ENCODE data around the gene ZNF768.
"Not testable (repeated sequence)": the region's sequence is repeated elsewhere in the genome, so short reads cannot be mapped to it uniquely, and the experiment has no call there.

Gene ZNF768

DNA sequence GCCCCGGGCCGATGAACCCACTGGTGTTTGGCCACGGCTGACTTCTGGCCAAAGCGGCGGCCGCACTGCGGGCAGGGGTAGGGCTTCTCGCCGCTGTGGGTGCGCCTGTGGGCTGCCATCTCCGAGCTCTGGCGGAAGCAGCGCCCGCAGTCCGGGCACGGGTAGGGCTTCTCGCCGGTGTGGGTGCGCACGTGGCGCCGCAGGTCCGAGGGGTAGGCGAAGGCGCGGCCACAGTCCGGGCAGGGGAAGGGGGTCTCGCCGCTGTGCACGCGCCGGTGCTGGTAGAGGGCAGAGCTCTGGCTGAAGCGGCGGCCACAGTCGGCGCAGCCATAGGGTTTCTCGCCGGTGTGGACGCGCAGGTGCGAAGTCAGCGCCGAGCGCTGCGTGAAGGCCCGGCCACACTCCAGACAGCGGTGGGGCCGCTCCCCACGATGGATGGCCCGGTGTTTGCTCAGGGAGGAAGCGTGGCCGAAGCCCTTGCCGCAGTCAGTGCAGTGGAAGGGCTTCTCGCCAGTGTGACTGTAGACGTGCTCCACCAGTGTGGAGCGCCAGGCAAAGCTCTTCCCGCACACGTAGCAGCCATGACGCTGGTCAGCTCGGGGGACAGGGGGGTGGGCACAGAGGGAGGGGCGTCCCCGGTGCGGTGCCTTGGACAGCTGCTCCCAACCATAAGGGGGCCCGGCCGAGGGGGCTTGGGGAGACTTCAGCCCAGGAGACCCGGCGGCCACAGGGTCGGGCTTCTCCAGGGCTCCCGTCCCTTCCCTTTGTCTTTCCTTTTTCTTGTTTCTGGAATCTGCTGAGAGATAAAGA, 29.2 kb upstream of the ZNF768 start:
- DNase-seq (ENCODE audit: low read depth, low spot score), result no peak

DNA sequence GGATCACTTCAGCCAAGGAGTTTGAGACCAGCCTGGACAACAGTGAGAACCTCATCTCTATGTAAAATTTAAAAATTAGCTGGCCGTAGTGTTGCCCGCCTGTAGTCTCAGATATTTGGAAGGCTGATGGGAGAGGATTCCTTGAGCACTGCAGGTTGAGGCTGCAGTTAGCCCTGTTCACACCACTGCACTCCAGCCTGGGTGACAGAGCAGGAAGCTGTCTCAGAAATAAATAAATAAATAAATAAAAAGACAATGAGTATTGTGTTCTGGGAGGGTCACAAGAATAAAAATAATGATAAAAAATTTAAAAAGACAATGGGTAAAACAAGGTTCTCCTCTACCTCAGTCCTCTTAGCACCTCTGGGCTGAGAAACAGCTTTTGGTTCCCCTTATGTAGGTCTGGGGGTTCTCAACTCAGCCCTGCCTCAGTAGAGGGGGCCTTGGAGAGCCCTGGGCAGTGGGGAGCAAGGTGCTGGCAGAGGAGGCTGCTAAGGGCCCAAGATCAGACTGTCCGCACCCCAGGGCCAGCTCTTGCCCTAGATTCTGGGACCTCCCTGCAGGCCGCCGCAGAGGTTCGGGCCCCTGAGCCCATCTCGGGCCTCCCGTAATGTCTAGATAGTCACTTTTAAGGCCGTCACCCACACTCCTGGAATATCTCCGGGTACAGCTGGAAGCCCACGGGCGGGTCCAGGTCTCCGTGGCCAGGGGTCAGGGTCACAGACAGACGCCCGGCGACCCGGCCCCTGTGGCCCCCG, 28.4 kb upstream of the ZNF768 start:
- no peak for DNase-seq (ENCODE audit: low read depth, low spot score)

DNA sequence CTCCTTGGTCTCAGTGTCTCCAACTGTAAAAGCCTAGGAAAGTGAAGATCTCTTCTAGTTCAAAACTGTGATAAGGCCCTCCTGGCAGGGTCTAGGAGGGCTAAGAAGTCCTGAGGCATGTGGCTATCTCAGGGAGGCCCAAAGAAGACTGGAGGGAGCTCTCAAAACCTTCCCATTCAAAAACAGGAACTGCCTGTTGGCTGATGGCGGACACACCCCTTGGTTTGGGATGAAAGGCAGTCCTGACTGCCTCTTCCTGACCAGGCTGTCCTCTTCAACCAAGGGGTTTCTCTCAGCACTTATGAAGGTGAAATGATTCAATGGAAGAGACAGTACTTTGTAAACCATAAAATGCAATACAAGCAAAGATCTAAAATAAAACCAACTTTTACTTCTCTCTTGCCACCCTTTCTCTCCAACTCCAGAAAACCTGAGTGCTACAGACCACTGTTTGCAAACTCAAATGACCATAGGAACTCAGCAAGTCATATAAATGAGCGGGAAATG, 27.1 kb upstream of the ZNF768 start:
- DNase-seq (ENCODE audit: low read depth, low spot score), result no peak

DNA sequence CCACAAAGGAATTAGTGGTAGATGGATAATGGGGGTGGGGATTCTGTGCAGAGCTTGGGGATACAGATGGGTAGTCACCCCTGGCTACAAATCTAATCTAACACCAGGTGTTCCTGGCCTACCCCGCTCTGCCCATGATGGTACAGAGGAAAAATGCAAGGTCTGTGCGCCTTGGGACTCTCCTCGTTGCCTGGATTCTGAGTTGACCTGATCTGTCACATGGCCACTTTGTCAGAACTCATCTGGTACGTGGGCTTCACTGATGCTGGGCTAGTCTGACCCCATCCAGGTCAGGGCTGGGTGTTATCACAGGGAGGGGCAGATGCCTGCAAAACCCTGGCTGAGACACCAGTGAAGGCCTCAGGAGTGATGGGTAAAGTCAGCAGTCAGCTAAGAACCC, 26.6 kb upstream of the ZNF768 start:
- no peak for DNase-seq (ENCODE audit: low read depth, low spot score)

DNA sequence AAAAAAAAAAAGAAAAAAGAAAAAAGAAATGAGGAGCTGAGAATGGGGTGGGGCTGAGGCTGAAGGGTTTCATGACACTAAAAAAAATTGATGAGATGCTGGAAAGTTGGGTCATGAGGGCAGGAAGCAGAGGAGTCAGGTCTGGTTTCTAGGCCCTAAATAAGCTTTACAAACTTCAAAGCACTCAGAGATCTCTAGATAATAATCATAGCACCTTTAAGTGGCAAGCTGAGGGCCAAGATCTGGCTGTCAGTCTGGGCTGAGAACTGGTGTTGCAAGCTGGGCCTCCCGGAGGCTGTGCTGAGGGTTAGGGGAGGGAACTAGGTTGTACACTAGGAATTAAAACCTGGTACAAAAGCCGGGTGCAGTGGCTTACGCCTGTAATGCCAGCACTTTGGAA, 25.4 kb upstream of the ZNF768 start:
- DNase-seq (ENCODE audit: low read depth, low spot score), result peak; percentile 33

DNA sequence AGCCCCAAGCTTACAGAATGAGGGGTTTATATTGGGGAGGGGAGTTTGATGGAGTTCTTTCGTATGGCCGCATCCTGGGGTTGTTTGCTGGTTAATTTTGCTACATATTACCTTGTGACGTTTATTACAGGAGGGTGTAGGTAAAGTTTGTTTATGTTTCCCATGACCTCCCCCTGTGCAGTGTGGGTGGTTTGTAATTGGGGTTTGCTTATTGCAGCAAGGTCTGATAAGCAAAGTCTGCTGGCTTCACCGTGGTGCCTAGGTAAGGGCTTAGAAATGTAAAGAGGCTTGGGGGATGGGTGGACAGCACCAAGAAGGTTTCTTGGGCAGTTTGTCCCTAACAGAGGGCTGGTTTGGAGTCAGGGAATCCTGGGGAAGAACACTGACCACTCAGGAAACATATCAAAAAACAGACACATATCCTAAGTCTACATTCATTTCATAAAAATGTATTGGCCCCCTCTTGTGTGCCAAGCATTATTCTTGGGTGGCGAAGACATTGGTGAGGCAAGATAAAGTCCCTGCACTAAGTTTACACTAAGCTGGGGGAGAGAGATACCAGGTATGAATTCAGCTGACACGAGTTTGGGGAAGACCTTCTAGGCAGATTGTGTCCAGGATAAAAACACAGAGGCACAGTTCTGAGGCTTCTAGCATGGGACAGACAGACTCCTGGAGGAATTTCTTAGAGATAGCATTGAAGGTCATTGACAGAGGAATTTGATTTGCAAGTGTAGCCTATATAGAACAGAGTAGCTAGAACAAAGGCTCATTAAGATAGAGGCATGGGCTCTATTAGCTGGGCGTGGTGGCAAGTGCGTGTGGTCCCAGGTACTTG, 22.3 kb upstream of the ZNF768 start:
- no peak for DNase-seq (ENCODE audit: low read depth, low spot score)

DNA sequence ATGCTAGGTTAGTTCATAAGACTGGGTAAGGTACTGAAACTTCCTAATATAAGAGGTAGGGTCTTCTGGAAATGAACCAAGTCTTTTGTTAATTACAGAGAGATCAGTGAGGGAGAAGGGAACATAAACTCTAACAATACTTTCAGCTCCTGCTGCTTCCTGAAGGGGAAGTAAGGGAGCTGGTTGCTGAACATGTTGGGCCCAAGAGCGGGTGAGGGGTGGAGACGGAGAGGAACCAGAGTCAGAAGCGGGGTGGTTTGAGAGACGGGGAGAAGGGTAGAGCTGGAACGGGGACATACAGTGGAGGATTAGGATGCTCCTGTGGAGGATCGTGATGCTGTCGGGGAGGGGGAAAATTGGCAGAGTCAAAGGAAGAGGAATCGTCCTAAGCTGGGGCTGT, 19.7 kb upstream of the ZNF768 start:
- no peak for DNase-seq (ENCODE audit: low read depth, low spot score)

DNA sequence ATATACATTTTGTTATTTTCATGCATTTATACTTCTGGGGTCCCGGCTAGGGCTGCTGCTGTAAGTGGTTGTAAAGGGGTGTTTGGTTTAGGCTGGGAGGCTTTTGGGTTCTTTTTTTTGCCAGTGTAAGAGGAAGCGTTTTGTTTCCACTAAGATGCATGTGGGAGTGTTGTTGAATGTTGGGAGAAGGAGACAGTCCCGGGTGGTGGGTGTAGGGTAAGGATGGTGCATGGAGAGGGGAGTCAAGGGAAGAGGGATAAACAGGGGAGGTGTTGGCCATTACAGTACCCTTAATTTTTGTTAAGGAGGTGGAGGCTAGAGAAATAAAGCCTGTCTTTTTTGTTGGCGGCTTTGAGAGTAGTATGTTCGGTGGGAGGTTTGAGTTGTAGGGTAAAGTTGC, 16.7 kb upstream of the ZNF768 start:
- no peak for DNase-seq (ENCODE audit: low read depth, low spot score)

DNA sequence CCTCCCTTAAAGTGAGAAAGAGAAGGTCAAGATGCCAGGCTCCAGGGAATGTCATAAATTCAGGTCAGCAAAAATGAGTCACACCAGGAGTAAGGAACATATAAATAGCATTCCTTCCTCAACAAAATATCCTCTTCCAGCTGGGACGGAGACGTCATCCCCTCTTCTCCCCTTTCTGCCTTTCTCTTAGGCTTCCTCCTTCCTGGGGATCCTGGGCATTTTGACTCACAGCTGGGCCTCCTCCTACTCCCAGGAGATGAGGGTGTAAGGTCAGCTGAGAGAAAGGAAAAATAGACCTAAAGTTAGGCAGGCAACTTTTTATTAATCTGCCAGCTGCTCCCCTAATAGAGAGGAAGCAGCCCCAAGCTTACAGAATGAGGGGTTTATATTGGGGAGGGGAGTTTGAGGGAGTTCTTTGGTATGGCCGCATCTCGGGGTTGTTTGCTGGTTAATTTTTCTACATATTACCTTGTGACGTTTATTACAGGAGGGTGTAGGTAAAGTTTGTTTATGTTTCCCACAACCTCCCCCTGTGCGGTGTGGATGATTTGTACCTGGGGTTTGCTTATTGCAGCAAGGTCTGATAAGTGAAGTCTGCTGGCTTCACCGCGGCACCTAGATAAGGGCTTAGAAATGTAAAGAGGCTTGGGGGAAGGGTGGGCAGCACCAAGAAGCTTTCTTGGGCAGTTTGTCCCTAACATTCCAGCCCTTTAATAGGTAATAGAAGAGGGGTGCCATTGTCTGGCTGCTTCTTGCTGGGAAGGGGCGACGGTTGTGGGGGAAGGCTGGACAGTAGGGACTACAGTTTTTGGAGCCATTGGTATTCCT, 15.3 kb upstream of the ZNF768 start:
- DNase-seq (ENCODE audit: low read depth, low spot score), result no peak

DNA sequence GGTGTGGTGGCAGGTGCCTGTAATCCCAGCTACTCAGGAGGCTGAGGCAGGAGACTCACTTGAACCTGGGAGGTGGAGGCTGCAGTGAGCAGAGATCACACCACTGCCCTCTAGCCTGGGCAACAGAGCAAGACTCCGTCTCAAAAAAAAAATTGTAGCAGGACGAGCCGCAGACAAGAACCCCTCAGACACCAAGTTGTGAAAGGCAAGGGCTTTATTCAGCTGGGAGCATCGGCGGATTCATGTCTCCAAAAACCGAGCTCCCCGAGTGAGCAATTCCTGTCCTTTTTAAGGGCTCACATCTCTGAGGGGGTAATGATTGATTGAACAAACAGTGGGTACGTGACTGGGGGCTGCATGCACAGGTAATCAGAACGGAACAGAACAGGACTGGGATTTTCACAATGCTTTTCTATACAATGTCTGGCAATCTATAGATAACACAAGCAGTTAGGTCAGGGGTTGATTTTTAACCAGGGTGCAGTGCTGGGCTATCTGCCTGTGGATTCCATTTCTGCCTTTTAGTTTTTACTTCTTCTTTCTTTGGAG, 14.6 kb upstream of the ZNF768 start:
- DNase-seq (ENCODE audit: low read depth, low spot score), result not testable (repeated sequence)

DNA sequence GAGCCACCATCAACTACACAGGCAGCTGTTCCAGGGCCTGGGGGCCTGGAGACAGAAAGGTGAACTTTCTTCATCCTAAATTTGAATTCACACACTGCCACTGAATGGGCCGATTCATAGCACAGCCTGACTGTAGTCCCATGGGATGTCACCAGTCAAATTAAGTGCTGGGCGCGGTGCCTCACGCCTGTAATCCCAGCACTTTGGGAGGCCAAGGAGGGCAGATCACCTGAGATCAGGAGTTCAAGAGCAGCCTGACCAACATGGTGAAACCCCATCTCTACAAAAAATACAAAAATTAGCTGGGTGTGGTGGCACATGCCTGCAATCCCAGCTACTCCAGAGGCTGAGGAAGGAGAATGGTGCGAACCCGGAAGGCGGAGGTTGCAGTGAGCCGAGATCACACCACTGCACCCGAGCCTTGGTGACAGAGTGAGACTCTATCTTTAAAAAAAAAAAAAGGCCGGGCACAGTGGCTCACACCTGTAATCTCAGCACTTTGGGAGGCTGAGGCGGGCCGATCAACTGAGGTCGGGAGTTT, 13.7 kb upstream of the ZNF768 start:
- DNase-seq (ENCODE audit: low read depth, low spot score), result not testable (repeated sequence)

DNA sequence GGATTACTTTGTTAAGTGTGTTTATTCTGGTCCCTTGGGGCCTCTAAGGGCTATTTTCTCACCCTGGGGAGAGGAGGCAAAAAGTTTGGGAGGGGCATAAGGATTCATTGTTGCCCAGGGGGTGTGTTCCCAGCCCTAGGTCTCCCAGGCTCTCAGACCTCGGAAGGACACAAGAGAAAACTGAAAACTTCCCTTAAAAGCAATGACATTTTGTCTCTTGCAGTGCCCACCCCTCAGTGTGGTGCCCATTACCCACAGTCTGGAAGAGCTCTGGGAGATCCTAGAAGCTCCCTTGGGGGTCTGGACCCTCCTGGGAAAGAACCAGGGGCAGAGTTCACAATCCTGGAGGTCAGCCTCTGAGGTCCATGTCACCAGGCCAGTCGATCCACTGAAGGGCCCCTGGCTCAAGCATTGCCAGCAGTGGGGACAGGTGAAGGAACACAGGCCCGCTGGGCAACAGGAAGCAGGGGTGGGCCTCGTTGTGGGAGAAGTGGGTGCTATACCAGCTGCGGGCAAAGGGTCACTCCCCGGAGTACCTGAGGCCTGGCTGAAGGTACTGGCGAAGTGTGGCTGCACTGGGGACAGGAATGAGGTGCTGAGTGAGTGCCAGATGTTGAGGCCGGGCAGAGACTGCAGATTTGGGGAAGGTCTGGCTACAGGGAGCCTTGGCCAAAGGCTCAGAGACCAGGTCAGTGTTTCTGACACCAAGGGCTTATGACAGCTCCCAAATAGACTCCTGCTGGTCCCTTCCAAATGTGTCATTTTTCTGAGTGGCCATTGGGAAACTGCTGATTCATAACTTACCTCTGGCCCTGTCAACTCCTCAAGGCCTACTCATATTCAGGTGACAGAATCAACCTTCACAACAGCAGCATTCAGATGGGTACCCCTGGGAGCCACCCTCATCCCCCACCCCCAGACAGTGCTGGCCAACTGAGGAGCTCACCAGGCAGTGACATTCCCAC, 12.9 kb upstream of the ZNF768 start:
- DNase-seq (ENCODE audit: low read depth, low spot score), result no peak

DNA sequence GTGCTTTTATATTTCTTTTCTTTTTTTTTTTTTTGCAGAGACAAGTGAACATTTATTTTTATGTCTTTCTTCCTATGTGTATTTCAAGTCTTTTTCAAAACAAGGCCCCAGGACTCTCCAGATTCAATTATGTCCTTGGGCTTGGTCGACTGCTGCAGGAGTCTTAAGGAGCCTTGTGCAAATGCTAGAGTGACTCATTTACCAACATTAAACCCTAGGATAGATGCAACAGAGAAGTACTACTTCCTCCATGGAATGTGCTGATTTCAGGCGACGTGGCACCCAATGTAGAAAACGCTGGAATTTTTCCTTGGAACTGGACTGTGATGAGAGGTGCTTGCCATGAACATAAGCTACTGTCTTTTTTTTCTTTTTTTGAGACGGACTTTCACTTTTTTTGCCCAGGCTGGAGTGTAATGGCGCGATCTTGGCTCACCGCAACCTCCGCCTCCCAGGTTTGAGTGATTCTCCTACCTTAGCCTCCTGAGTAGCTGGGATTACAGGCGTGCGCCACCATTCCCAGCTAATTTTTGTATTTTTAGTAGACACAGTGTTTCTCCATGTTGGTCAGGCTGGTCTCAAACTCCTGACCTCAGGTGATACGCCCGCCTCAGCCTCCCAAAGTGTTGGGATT, 10.1 kb upstream of the ZNF768 start:
- not testable (repeated sequence) for DNase-seq (ENCODE audit: low read depth, low spot score)

DNA sequence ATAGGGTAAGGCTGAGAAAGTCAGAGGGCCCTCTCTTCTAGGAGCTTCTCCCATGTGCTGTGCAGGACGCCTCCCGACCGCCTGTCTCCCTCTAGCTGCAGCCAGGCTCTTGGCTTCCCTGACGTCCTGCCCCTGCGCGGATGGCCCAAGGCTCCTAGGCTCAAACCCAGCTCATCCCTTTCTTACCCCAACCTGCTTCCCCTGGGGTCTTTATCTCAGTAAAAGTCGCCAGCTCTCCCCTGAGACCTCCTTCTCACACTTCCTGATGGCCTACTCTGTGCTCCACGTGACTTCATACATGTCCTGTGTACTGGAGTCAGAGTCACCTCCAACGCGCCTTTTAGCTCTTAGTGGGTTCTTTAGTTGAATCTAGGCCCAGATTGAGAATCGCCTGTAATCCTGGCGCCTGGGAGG, 9.4 kb upstream of the ZNF768 start:
- no peak for DNase-seq (ENCODE audit: low read depth, low spot score)

DNA sequence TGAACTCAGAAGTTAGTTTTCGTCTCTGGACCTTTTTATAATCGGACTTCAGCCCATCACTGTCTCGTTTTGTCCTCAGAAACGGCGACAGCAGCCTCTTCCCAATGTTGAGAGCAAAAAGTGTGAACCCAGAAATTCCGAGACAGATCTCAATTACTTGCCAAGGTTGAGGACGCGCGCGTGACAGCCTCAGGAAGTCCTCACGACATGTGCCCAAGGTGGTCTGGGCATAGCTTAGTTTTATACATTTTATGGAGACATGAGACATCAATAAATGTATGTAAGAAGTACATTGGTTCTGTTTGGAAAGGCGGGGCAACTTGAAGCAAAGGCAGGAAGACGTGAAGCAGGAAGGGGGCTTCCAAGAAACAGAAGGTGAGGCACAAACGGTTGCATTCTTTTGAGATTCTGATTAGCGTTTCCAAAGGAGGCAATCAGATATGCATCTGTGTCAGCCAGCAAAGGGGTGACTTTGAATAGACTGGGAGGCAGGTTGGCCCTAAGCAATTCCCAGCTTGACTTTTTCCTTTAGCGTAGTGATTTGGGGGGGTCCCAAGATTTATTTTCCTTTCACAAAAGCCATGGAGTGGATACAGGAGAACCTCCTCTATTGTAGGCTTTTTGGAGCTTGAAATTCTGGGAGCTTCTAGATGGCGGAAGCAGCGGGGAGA, 8.9 kb upstream of the ZNF768 start:
- no peak for DNase-seq (ENCODE audit: low read depth, low spot score)

DNA sequence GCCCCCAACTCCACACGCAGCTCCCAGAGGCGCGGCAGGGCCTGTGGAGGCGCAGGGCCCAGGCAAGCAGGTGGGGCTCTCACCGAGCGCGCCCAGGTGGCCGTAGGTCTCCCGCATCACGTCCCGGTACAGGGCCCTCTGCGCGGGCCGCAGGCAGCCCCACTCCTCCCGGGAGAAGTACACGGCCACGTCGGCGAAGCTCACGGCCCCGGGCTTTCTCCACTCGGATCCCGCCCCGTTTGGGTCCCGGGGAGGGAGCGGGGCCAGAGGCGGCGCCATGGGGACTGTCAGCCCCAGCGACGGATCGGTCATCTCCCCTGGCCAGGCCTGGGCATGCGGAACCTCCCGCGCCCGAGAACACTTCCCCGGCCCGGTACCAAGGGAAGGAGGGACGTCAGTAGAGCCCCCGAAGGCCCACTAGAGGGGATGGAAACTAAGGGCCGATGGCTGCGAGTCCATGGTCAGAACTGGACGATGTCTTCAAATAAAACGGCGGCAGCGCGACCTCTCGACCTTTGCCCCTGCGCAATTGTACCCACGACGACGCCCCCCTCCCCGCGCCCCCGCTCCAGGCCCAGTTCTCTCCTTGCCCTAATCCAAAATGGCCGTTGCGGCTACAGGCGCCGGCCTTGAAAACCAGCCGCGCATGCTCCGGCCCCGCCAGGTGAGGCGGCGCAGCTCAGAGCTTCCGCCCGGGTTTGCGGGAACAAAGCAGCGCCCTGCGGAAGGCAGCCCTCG, 8.2 kb upstream of the ZNF768 start, which contains the start of gene ZNF747:
ZNF747 (minus strand) TSS at position 491 of the 738 bp plus-strand sequence; CDS start at position 312, 179 bp downstream.
- DNase-seq (ENCODE audit: low read depth, low spot score), result peak; percentile 82

DNA sequence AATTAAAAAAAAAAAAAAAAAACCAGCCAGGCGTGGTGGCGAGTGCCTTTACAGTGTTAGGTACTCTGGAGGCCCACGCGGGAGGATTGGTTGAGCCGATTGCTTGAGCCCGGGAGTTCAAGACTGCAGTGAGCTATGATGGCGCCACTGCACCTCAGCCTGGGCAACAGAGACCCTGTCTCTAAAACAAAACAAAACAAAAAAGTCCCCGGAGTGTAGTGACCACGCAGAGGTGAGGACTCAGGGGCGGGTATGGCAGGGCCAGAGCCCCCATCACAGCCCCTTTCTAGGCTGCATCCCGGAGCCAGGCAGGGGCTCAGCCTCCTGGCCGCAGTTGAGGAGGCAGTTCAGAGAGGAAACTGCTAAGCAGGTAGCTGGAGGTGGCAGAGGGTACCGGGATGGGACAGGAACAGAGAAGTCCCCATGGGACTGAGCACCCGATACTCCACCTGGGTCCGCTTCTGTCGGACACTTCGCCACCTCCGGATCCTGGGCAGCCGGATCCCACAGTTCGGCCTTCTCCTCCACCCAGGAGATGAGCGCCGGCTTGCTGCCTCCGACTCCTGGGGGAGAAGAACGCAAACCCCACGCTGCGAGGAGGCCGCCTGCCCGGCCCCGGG, 7.5 kb upstream of the ZNF768 start:
- no peak for DNase-seq (ENCODE audit: low read depth, low spot score)

Measured in activated CD4-positive, CD25-positive, alpha-beta regulatory T cell treated with anti-CD3 and anti-CD28 coated beads, Interleukin-2, amount 50 U/mL, for 16 hours (primary cell).